H1 (cell line): Measurements from ENCODE around the gene INAVA. TPM values are rescaled to one million over a fixed set of nuclear protein-coding genes. Genes with fewer than 3 reads are reported as not detected.

Experiments
- CBX8 ChIP-seq: fragments of 300-800, 300-1000 bp; sonication (generic); IDR thresholded peaks from 2 replicates; pipeline ENCODE4 v1.7.1; 2016; ENCODE audit warnings: low read depth, low read length, borderline replicate concordance
- CHD7 ChIP-seq: fragments of 300-600 bp; sonication (generic); IDR thresholded peaks from 2 replicates; pipeline ENCODE4 v1.7.1; 2012; ENCODE audit warnings: low read length, moderate library complexity, mild to moderate bottlenecking, inconsistent platforms; ENCODE audit not compliant: insufficient replicate concordance
- KDM1A ChIP-seq: fragments of 200-600, 300-600 bp; sonication (generic); IDR thresholded peaks from 2 replicates; pipeline ENCODE4 v1.7.1; 2016; ENCODE audit warnings: mild to moderate bottlenecking, low read length, borderline replicate concordance
- KDM4A ChIP-seq: IDR thresholded peaks from one replicate; pipeline ENCODE4 v1.7.1; 2012; ENCODE audit warnings: low read depth, mild to moderate bottlenecking, moderate library complexity, low read length, inconsistent platforms; ENCODE audit not compliant: severe bottlenecking
- polyA plus RNA-seq, 7 experiments: library from polyadenylated mRNA; depleted of rRNA in 3 of 7; stranded (reverse) in 5 of 7; unstranded in 2 of 7; fragments of >200 nt in 5 of 7; fragments of 200-250 nt in 2 of 7; gene quantifications; 1 replicate in 5 of 7; 2 replicates in 1 of 7; 4 replicates in 1 of 7; pipeline versions ENCODE4 v1.2.1 to v1.2.3, GENCODE V29; 2011 to 2013; ENCODE audit warnings: missing spikeins in 2 of 7, mixed read lengths in 2 of 7
- total RNA-seq: library from RNA; stranded (reverse); fragmentation: NEBNext Ultra II Directional; extraction: Animal tissue kit (Norgen Biotek cat#: 25700); gene quantifications from 2 replicates; pipeline ENCODE4 v1.2.1, GENCODE V29; 2021

The INAVA gene
- total and polyA plus RNA-seq, 2 of the 8 experiments (the other 6 are each of a cell fraction or from before 2014, with no cell fraction given) = 46.8 to 49.3 TPM

DNA sequence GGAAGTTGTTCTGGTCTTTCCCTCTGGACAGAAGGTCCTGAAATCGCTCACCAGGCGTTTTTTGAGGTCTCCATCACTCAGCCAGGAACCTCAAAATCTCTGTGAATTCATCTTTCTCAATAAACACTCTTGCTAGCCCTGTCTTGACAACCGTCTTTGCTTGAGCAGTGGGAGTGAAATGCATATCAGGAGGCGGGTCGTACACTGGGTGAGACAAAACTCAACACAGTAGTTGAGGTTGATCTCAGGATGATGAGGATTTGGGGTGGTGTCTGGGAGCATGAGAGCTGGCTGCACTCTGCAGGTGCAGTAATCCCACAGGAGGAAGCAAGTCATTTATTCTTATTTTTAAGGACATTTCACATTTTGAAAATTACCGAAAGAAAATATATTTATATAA, 20.0 kb upstream of the INAVA start (continued):
- TF ChIP-seq CHD7 (no peak), KDM4A (no peak), CBX8 (no peak), KDM1A (no peak)
